ENCODE results near the gene OR3A3. TPM values are rescaled to one million over a fixed set of nuclear protein-coding genes. Genes with fewer than 3 reads are reported as not detected.
"Not testable (repeated sequence)": the region's sequence is repeated elsewhere in the genome, so short reads cannot be mapped to it uniquely, and the experiment has no call there.

The OR3A3 gene
- total RNA-seq = under 0.01 TPM

DNA sequence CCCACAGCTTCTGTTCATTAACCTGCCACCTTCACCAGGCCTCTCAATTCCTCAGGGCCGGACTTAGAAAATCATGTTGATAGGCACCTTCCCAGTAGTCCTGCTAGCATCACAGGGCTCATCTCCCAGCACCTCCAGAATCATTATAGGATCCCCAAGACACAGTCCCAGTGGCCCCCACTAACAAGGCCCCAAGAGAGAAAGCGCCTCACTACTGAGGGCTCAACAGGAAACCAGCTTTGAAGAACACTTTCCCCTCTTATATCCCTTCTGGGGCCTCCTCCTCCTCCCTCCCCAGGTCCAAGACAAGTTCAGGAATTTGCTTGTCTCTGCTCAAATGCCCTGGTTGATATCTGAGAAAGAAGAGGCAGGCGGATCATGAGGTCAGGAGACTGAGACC is at the start of gene OR3A3:
TSS of gene OR3A3 (plus strand) at position 301 of the 400 bp plus-strand sequence.
- no peak for DNase-seq (ENCODE audit: low read depth in 2 of 3, low spot score in 2 of 3)

DNA sequence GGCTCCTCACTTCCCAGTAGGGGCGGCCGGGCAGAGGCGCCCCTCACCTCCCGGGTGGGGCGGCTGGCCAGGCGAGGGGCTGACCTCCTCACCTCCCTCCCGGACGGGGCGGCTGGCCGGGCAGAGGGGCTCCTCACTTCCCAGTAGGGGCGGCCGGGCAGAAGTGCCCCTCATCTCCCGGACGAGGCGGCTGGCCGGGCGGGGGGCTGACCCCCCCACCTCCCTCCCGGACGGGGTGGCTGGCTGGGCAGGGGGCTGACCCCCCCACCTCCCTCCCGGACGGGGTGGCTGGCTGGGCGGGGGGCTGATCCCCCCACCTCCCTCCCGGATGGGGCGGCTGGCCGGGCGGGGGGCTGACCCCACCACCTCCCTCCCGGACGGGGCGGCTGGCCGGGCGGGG is 40.0 kb upstream of the OR3A3 start:
- DNase-seq (ENCODE audit: low read depth in 2 of 3, low spot score in 2 of 3) = not testable (repeated sequence)

DNA sequence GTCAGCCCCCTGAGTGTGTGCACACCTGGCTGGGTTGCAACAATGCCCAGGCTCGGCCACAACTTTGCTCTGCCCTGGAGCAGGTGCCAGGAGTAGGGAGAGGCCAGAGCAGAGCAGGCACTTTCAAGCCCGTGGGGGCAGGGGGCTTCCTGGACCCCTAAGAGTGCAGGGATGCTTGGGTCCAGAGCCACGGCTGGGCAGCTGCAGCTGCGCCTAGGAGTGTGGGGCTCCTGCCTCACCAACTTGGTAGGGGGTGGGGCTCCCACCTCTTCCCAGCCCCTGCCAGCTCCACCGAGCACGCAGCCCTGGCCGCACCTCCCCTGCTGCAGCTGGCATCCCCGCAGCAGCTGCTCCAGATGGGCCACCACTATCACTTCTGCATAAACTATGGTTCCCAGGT is 32.8 kb upstream of the OR3A3 start:
- DNase-seq (ENCODE audit: low read depth in 2 of 3, low spot score in 2 of 3) = no peak

DNA sequence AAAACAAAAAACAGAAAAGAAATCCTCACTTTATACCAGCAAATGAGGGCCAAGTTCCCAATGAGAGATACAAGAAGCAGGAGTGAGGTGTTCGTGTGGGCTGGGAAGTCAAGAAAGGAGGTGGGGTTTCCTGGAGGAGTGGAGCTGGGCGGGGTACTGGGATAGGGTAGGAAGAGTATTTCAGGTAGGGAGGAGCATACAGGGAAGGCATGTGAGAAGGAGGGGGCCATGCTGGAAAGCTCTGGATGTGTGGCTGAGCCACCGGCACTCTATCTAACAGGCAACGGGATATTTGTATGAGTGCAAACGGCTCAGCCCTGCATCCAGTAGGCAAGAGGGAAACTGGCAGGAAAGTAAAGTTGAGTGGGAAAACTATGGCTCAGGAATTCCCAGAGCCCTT is 29.2 kb upstream of the OR3A3 start:
- DNase-seq (ENCODE audit: low read depth in 2 of 3, low spot score in 2 of 3) = no peak

DNA sequence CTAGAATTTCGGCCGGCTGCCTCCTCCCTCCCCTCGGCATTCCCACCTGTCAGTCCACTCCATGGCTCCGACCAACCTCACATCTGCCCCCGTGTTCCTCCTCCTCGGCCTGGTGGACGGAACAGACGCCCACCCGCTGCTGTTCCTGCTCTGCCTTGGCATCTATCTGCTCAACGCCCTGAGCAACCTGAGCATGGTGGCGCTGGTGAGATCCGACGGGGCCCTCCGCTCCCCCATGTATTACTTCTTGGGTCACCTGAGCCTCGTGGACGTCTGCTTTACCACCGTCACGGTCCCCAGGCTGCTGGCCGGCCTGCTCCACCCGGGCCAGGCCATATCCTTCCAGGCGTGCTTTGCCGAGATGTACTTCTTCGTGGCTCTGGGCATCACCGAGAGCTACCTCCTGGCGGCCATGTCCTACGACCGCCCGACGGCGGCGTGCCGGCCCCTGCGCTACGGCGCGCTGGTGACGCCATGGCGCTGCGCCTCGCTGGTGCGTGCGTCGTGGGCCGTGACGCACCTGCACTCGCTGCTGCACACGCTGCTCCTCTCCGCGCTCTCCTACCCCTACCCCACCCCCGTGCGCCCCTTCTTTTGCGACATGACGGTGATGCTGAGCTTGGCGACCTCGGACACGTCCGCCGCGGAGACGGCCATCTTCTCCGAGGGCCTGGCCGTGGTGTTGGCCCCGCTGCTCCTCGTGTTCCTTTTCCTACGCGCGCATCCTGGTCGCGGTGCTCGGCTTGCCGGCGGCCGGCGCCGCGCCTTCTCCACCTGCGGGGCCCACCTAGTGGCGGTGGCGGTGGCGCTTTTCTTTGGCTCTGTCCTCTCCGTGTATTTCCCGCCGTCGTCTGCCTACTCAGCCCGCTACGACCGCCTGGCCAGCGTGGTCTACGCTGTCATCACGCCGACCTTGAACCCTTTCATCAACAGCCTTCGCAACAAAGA is 25.0 kb upstream of the OR3A3 start, which contains the start of gene OR3A2:
TSS of gene OR3A2 (minus strand) at position 440 of the 948 bp plus-strand sequence.
- DNase-seq (ENCODE audit: low read depth in 2 of 3, low spot score in 2 of 3) = peak in 2 of 3 donors; percentile 44 to 59

DNA sequence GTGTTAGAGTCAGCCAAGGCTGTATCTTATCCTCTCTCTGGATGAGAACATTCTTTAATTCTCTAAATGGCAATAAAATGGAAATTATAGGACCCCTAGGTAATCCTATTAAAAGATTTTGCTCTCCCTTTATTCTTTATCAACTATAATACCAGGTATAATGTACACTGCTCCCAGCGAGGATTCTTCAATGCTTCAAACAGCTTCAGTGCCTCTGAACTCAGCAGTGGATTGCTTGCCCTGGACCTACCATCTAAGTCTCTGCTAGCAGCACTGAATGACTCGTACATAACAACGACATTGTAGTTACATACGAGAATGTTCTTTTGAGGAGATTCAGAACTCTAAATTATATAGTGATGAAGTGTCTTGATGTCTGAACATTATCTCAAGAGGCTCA is 21.4 kb upstream of the OR3A3 start:
- DNase-seq (ENCODE audit: low read depth in 2 of 3, low spot score in 2 of 3) = no peak

DNA sequence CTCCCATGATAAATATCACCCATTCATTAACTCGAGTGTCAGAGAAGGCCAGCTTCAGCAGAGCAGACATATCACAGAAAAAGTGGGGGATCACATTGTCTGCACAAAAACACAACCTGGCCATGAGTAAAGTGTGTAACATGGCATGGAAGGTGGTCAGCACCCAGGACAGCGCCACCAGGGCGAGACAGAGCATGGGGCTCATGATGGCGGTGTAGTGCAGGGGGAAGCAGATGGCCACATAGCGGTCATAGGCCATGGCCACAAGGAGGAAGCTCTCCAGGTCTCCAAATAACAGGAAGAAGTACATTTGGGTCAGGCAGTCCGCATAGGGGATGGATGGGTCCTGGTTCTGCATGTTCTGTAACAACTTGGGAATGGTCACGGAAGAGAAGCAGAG is 13.4 kb upstream of the OR3A3 start:
- peak in 2 of 3 donors; percentile 22 to 57 for DNase-seq (ENCODE audit: low read depth in 2 of 3, low spot score in 2 of 3)

DNA sequence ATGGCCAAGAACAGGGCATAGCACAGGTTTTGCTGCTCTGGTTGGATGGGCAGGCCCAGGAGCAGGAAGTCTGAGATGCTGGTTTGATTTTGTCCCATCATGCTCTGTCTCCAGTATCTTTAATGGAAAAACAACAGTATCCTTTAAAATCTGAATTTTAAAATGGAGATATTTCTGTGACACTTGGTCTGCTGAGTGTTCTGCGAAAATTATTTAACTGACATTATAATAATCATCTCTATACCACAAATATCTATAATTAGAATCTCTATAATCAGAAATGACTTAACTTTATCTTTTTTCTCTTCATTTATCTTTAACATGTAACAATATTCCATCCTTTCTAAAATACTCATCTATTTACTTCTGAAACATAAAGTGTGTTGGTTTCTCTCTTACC is 12.9 kb upstream of the OR3A3 start, which contains the start of gene OR1E1:
TSS of gene OR1E1 (minus strand) at position 101 of the 400 bp plus-strand sequence. CDS start at position 101, 0 bp downstream.
- DNase-seq (ENCODE audit: low read depth in 2 of 3, low spot score in 2 of 3) = no peak

DNA sequence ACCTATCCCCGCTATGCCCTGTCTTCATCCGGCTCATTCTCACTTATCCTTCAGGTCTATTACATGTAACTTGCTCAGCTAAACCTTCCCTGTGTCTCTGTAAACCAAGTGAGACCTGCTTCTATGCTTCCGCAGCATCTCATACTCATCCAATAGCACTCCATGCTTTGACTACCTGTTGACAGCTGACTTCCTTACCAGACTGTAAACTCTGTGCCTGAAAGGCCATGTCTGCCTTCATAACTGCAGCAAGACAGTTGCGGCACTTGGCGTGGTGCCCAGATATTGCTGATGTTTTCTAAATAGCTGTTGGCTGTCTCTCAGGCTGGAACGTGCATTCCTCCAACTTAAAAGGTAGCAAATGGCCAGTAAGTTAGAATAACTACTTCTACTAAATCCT is 11.1 kb upstream of the OR3A3 start:
- DNase-seq (ENCODE audit: low read depth in 2 of 3, low spot score in 2 of 3) = no peak

DNA sequence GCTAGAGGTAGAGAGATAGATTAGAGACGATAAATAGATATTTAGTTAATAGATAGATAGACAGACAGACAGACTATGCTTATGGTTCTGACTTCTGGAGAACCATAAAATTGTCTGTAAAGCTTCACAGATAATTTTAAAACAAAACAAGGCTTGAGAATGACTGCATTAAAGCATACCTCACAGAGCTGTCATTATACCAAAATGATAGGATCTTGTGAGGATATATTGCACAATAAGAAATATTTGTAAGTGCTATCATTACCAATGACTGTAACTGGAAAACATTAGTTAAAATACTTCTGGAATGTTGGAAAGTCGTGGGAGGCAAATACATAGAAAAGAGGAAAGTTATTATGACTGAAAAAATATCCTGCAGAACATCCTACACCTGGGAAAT is 9.4 kb upstream of the OR3A3 start:
- DNase-seq (ENCODE audit: low read depth in 2 of 3, low spot score in 2 of 3) = no peak

DNA sequence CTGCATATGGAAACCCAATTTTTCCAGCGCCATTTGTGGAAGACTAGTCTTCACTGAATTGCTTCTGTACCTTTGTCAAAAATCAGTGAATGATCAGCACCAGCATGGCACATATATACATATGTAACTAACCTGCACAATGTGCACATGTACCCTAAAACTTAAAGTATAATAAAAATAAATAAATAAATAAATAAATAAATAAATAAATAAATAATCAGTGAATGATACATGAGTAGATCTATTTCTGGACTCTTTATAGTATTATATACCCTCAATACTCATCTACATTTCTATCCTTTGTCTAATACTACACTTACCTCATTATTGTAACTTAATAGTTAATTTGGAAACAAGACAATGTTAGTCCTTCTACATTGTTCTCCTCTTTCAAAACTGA is 7.3 kb upstream of the OR3A3 start:
- DNase-seq (ENCODE audit: low read depth in 2 of 3, low spot score in 2 of 3) = not testable (repeated sequence)

DNA sequence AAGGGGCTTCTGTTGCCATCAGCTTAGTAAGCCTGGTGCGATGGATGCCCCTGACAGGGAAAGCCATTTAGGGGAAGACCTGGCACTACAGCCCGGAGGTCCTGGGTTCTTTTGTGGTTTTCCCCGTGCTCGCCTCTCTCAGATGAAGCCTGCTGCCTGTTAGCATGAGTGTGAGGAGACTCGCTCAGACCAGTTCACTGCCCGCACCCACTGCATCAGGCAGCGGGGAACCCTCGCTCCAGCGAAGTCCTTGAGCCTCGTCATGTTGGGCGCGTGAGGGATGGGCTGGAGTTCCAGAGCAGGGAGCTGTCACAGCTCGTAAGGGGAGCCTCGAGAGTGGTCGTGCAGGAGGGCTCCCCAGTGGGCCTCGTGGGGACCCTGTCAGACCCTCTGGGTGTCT is 1.0 kb downstream of the OR3A3 start:
- not testable (repeated sequence) for DNase-seq (ENCODE audit: low read depth in 2 of 3, low spot score in 2 of 3)

DNA sequence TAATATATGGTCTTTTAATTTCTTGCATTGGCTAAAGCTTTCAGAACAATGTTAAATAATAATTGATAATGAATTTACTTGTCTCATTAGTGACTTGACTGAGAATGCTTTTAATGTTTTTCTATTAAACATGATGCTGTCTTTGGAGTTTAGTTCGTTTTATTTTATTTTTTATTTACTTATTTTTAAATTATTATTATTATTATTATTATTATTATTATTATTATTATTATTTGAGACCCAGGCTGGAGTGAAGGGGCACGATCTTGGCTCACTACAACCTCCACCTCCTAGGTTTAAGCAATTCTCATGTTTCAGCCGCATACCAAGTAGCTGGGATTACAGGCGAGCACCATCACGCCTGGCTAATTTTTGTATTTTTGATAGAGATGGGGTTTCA is 4.4 kb downstream of the OR3A3 start:
- no peak for DNase-seq (ENCODE audit: low read depth in 2 of 3, low spot score in 2 of 3)

DNA sequence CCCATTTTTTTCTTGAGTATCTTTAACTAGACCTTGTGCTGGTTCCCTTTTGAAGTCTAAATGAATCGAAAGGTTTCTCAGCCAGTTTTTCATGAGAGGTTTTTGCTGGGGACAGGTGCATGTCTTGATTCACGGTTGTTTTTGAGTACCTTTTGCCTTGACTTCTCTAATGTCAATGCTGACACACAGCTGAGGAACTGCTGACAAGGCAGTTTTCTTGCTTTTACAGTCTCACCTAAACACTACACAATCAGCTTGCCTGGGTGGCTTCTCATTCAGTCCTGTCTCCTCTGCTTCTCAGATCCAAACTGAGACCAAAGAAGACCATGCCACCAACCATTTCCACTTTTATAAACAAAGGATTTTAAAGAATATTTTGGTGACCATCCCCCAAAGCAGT is 7.1 kb downstream of the OR3A3 start:
- no peak for DNase-seq (ENCODE audit: low read depth in 2 of 3, low spot score in 2 of 3)

DNA sequence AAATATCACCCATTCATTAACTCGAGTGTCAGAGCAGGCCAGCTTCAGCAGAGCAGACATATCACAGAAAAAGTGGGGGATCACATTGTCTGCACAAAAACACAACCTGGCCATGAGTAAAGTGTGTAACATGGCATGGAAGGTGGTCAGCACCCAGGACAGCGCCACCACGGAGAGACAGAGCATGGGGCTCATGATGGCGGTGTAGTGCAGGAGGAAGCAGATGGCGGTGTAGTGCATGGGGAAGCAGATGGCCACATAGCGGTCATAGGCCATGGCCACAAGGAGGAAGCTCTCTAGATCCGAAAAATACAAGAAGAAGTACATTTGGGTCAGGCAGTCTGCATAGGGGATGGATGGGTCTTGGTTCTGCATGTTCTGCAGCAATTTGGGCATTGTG is 22.0 kb downstream of the OR3A3 start:
- DNase-seq (ENCODE audit: low read depth in 2 of 3, low spot score in 2 of 3) = peak in 2 of 3 donors; percentile 85 to 92

DNA sequence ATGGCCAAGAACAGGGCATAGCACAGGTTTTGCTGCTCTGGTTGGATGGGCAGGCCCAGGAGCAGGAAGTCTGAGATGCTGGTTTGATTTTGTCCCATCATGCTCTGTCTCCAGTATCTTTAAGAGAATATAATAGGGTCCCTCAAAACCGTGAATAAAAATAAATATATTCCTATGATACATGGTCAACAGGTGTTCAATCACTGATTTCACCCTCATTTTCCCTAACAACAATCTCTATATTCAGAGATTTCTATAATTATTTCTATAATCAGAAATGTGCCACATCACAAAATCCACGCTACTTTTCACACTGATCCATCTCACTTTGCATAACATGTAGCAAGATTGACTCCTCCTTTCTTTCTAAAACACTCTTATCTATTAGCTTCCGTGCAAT is 22.6 kb downstream of the OR3A3 start, which contains the start of gene OR1E2:
TSS of gene OR1E2 (minus strand) at position 101 of the 400 bp plus-strand sequence. CDS start at position 101, 0 bp downstream.
- DNase-seq (ENCODE audit: low read depth in 2 of 3, low spot score in 2 of 3) = no peak

DNA sequence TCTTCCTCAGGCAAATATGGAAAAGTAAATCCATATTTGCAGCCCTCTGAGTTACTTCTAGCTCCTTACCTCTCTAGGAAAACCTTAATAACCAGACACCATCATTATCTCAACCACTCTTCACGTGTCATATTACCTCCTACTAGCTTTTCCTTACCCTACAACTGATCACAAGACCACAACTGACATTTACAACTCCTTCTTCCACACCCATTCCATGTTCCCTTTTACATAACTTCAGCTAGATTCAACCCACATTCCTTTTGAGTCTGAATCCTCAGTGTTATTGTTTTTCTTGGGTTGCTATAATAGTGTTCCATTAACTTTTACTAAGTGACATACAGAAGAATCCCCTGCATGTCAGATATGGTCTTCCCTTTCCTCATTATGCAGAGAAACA is 27.2 kb downstream of the OR3A3 start:
- no peak for DNase-seq (ENCODE audit: low read depth in 2 of 3, low spot score in 2 of 3)

DNA sequence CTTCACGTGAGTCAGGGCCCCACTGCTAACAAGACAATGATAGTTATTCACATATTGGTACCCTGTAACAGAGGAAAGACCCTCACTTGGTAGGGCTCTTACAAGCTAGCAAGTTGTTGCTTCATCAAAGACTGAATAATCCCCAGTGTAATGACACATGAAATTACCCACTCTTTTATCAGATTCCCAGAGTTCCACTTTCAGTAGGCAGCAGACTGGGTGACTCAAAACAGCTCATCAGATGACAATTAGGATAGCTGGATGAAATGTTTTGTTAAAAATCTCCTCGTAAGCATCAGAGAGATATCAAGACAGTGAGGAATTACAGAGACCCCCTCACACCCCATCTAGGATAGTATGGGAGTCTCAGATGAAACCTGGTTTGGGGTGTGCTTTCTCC is 29.3 kb downstream of the OR3A3 start:
- DNase-seq (ENCODE audit: low read depth in 2 of 3, low spot score in 2 of 3) = no peak

DNA sequence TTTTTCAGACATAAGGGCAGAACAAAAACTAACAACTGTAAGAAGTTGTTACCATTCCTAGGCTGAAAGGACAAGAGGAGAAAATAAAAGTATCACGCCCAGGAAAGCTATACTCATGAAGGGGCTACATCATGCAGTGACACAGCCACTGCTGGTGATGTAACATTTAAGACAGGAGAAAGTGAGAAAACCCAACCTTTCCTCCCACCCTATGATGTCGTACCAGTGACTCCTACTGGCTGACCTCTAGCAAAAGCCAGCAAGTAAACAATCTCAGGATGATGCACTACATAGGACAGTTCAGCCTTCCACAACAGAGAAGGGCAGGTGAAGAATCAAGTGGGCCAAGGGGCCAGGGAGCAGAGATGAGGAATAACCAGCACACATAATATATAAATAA is 36.5 kb downstream of the OR3A3 start:
- DNase-seq (ENCODE audit: low read depth in 2 of 3, low spot score in 2 of 3) = peak in 2 of 3 donors; percentile 56 to 62

DNA sequence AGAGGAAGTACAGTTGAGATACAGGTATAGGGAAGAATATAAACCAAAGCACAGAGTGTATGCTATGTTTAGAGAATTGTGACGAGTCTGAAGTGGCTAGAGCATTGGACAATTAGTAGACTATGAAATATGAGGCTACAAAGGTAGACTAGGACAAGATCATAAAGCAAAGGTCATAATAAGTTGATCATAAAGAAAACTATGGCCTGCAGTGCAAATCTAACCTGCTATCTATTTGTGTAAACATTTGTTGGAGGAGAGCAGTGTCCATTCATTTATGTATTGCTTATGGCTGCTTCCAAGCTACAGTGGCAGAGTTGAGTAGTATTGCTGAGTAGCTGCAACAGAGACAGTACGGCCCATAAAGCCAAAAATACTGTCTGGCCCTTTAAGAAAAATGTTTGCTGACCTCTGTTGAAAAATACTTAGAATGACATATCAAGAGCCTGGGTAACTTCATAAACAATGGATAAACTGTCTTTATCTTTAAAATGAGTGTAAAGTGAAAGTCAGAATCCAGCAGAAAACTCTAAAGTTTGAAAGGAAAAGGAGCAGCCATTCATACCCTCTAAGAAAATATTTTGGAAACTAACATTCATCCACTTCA is 37.0 kb downstream of the OR3A3 start:
- no peak for DNase-seq (ENCODE audit: low read depth in 2 of 3, low spot score in 2 of 3)

DNA sequence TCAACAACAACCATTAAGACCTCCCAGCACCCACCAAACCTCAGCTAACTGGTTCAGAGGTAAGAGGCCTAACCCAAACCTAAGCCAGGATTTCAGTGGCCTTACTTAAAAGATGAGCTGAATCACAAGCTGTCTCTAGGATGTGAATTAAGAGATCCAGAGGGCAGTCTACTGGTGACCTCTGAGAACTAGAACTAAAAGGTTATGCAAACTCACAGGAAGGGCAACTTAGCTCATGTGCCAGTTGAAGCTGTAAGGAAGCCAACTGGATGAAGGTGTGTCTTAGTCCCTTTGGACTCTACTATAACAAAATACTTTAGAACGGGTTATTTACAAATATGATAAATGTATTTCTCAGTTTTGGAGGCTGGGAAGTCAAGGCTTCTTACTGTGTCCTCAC is 55.2 kb downstream of the OR3A3 start:
- not testable (repeated sequence) for DNase-seq (ENCODE audit: low read depth in 2 of 3, low spot score in 2 of 3)

DNA sequence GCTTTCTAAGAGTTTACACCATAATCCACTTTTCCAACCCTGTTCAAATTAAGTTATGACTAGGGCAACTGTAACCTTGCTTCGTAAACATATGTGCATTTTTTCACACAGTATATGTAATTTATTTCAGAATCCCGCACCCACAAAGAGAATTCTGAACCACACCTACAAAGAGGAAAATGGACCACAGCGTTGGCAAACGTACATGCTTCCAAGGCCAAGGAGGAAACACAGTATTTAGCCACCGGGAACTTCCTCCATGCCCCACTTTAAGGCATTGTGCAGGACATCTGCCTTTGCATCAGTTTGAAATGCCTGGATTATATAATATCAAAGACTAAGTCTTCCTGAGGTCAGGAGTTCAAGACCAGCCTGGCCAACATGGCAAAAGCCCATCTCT is 58.4 kb downstream of the OR3A3 start:
- no peak for DNase-seq (ENCODE audit: low read depth in 2 of 3, low spot score in 2 of 3)
